Suppressor macrophage treated with lipopolysaccharide for 4 hours (primary cell): Measurements from ENCODE around the gene HOXC10.
A peak's percentile ranks its signal among the peaks of the same experiment; 100 is the strongest.

ENCODE experiments used
- DNase-seq: peaks from one replicate; pipeline ENCODE4 v3.0.0-alpha.2; 2020

The HOXC10 gene

DNA sequence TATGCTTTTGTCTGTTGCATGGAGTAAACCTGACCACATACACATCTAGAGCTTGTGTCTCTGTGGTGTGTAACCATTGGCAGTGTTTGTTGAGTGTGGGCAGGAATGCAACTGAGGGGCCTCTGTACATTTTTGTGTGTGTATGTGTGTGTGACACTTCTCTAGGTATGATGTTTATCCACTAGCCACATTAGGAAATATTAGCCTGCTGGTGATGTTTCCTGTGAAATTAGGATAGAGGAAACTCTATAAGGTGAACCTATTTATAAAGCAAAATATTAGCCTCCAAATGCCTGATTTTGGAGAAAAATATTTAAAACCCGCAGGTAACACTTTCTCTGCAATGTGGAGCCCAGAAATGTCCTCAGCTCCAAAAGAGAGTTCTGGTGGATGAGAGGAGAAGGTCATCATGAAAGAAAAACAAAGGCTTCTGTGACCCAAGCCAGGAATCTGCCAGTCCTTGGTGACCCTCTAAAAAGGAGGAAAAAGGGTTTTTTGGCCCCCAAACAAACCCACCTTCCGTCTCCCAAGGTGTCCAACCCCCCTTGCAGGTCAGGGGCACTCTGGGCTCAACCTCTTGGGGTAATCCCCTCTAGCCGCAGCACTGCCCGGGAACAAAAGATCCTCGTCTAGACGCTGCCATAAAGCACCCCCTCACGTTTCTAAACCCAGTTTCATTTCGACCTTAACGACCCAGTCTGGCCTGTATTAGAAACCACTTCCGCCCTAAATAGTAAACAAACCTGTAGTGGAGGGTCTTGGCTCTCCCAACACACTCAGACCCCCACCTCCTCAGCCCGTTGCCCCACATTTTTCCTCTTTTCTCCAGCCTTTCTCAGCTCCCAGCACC lies 7.1 kb upstream of the HOXC10 start:
- DNase-seq, result no peak

DNA sequence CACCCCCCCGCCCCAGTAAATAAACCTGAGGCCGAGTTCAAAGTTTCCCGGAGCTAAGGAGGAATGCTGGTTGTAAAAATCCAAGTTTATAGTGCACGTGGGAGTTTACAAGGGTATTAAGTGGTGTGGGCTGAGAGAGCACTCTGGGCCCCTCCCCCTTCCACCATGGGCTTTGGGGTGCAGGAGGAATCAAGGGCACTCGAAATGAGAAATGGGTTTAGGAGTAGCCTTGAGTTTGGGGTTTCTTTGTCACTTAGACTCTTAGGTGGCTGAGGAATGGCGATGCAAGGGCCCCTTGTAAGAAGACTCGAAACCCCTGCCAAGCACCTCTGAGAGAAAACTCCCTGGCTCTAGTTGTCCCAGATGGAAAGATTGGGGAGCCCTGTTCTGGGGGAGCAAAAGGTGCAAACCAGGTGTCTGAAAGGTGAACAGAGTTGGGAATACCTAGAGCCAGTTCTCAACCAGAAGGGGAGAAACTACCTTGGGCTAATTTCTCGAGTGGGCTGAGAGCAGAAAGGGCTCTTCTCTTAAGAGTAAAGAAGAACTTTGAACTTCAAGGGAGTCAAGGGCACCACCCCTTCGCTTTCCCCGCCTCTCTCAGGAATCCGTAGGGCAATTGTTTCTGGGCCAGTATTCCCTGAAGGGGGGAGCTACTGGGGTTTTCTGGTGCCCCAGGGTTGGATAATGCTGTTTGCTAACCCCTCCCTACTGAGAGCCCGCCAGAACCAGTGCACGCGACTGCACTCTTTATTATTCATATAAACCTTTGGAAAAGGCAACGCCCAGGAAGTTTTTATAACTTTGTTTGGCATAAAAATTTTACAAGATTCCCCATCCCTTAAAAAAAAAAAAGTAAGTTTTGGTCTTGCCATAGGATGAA lies 6.2 kb upstream of the HOXC10 start:
- no peak for DNase-seq

DNA sequence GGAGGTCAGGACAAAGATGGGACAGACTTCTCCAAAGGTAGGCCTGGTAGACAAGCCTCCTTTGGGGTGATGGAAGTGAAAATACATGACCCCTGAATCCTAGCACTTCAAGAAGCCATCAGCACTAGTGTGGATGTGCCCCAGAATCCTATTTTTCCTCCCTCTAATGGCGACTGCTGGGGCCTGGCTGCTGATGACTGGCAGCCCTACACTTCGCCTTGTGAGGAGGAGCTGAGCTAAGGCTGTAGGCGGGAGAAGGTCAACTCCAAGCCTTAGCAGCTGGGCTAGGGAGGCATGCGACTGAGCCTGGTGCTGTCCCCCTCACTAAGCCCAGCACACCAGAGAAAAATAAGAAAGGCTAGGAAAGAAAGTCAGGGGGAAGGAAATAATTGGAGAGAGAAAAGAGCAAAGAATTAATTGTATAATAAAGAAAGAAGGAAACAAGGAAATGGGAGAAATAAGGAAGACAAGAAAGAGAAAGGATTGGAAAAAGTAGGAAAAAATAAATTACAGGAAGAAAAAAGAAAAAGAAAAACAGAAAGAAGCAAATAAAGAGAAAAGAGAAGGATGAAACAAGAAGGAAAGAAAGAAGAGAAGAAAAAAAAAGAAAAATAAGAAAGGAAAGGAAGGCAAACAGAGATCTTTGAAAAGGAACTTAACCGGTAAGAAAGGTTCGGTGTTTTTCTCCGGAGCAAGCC lies 4.7 kb upstream of the HOXC10 start:
- no peak for DNase-seq

DNA sequence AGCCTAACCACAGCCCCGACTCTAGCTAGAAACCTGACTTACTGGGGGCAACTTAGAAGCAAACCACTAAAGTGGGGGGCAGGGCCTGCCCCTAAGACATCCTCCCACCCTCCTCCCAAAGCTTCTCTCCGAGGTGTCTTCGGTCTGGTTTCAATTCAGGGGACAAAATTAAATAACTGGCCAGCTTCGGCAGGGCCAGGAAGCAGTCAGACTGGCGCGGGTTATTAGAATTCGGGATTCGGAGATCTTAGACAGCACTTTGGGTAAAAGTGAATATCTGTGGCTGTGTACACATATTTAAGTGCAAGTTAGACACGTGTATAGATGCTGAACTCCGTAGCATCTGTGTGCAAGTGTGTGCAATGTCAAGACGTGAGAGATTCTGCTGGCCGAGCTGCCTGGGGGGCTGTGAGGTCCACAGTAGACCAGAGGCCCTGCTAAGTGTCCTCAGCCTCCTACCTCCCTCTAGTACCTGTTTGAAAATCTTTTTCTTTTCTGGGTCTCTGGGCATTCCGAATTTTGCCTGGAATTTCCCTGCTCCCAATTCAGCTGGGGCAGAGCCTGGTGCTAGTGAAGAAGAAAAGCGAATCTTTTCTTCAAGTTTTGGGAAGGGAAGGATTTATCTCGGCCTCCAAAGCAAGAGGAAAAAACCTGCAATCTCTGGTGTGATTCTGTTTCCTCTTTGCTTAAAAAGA lies 4.0 kb upstream of the HOXC10 start:
- DNase-seq, result no peak

DNA sequence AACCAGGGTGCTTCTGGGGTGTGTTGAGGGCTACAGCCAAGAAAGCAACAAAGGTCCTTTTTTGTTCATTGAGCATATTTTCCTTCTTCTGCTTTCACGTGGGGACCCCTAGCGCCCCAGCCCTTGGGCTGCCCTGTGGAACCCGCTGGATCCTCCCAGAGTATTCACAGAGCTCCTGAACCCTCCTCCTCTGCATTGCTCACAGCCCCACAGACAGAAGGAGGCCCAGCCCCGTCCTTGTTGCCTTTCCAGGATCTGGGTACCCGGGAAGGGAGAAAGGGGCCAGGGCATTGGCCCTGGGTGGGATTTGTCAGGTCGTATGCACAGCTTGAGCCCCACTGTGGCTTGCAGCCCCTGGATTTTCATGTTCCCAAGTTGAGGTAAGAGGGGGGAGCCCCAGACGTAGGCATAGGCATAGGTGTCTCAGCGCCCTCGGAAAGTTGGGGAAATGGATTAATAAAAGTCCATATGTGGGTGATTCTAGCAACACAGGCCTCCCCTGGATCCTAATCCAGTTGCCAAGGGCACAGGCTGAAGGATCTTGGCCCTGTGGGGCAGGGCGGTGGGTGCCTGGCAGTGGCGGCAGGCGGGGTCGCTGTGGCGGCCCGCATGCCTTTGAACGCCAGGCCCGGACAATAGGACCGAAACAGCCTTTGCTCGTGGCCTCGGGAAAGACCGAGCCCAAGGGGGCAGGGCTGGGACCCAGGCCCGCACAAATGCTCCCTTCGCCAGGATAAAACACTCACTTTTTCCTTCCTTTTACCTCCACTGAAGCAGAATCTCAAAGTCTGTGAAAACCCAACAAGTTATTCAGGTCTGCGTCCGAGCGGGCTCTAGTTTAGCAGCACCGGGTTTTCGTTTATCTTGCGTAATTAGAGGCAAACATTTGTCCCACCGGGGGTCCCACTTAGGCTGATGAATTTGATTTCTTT lies 3.0 kb upstream of the HOXC10 start:
- DNase-seq, result no peak

DNA sequence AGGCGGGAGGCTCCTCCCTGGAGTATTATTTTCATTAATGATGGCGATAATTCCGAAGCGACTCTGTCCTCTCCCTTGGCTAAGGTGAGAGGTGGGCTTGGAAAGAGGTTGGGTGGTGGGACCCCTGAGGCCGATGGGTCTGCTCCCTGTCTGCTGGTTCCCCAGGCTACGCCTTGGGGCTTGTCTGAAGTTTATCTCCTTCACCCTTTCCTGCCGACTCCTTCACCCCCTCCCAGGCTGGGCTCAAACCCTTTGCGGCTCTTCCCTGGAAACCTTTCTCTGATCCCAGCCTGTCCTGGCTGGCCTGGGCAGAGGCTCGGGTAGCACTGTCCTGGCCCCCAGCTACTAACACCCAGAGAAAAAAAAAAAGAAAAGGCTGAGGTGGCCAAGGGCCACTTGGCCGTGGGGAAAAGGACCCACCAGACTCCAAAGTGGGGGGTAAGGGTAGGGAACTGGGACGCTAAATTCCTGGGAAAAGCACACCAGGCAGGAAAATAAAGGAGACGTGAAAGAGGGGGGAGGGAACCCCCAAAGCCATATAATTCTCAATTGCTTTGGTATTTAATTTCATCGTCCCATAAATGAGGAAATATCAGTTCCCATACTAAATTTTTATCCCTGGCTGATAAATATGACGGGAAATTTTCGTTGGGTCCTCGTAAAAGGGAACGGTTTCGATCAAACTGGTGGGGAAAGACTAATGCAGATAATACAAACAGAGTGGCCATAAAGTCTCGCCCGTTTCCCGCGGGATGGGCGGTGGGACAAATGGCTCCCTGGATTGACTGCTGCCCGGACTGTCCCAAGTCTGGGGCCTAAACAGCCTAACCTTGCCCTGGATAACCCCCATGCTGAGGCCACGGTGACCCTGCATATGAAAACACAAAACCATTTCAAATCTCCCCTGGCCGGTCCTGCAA lies 2.0 kb upstream of the HOXC10 start:
- no peak for DNase-seq

DNA sequence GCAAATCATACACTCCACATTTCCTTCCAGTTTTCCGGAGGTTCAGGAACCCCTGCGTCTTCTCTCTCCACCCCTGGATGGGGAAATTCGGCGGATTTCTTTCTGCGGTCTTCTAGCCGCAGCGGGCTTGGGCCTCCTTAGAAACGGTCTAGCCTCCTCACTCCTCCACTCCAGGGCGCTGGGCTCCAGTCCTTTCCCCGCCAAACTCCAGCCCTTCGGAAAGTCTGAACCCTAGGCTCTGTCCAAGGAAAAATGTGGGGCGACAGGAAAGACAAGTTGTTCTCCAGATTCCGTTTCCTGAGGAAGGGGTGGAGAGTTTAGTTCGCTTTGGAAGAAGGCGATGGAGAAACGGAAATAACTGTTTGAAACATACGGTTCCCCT lies 1.4 kb upstream of the HOXC10 start:
- no peak for DNase-seq

DNA sequence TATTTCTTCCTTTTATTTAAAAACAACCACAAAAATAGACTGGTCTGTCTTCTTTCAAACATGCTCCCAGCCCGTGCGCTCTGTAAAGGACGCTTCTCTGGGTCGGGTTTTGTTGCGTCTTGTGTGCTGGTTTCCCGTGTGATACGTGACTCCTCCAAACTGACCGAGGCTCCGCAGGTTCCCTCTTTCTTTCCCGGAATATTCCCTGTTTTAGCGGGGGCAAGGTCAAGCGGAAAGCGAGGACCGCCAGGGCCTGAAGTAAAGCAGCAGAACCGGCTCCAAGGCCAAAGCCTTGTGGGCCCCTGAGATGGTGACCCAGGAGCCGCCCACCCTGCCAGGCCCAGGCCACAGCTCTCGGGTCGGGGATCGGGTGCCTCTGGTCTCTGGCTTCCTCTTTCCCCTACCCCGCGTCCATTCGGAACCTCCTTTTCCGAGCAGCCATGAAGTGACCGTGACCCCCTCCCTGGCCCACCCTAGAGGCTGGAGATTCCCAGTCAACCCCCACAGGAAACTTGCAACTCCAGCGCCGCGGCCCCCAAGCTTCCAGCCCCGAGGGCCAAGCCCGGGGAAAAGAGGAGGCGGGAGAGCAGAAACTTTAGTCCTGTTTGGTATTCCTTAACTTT lies 885 bp upstream of the HOXC10 start:
- DNase-seq, result no peak

DNA sequence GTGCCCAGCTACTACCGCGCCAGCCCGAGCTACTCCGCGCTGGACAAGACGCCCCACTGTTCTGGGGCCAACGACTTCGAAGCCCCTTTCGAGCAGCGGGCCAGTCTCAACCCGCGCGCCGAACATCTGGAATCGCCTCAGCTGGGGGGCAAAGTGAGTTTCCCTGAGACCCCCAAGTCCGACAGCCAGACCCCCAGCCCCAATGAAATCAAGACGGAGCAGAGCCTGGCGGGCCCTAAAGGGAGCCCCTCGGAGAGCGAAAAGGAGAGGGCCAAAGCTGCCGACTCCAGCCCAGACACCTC lies 697 bp downstream of the HOXC10 start:
- DNase-seq, result no peak

DNA sequence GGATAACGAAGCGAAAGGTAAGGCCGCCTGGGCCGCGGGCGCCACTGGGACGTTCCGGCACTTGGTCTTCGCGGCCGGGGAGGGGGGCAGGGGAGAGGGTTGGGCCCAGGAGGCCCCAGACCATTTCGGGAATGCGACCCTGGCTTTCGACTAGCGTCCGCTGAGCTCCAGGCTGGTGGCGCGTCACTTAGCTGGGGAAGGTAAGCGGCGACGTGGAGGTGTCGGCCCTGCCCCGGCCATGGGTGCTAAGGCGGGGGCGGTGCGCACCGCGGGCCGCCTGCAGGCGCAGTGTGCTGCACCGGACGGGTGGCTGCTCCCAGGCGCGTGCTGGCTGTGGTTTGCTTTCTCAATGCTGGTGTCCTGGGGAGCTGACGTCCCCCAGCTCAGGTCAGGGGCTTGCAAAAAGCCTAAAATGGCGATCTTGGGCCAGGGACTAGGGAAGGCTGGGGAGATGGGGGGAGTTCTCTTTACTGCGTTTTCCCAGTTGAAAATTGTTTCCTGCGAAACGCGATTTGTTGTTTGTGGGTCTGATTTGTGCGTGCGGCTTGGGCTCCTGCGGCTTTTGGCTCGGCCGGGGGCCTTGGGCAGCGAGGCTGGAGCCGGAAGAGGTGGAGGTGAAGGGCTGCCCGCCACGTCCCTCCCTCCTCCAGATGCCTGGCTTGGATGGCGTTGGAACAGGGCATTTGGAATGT lies 1.2 kb downstream of the HOXC10 start:
- no peak for DNase-seq

DNA sequence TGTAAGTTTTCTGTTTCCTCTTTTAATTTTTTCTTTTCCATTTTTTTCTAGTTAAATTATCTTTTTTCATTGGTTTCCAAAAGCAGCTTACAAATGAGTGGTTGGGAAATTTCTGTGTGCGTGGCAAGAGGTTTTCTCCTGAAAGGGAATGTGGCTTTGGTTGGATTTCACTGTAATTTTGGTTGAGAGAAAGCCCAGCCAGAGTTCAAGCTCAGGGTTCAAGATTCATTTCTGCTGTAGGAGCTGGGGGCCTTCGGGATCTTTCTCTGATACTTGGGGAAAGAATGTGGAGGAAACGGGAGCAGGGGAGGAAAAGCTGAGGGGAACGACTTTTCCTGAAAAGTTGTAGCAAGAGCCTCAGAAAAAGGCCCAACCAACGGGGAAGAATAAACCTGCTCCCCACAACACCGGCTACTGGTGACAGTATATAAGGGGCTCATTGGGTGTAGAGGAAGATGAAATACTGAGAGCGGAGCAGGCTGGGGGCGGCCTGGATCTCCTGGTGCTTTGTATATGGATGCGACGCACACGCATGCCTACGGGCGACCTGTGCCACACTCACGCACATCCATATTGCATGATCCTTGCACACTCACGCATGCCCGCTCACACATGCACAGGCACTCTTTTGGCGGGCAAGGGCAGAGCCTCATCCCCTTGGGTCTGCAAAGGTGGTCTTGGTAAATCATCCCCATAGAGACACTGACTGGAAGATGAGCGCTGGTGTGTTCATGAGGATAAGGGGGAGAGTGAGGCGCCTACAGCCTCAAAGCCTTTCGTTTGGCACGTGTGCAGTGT lies 1.9 kb downstream of the HOXC10 start:
- no peak for DNase-seq

DNA sequence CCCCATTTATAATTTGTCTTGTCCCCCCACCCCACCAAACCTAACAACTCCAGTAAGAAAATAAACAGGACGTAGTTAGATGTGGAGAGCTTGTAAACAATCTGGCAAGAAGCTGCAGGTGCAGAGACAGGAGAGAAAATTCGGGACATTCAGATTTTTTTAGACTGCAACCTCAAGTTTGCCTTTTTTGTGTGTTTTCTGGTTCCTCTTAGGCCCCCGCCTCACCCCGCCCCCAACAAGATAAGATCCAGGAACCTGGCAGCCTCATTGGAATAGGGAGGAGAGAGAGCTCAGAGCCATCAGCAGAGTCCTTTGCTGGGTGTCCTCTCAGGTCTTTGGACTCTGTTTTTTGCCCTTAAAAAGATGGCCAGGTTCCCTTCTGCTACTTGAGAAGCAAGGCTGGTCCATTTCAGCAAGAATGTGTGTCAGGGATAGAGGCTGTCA lies 2.9 kb downstream of the HOXC10 start:
- no peak for DNase-seq

DNA sequence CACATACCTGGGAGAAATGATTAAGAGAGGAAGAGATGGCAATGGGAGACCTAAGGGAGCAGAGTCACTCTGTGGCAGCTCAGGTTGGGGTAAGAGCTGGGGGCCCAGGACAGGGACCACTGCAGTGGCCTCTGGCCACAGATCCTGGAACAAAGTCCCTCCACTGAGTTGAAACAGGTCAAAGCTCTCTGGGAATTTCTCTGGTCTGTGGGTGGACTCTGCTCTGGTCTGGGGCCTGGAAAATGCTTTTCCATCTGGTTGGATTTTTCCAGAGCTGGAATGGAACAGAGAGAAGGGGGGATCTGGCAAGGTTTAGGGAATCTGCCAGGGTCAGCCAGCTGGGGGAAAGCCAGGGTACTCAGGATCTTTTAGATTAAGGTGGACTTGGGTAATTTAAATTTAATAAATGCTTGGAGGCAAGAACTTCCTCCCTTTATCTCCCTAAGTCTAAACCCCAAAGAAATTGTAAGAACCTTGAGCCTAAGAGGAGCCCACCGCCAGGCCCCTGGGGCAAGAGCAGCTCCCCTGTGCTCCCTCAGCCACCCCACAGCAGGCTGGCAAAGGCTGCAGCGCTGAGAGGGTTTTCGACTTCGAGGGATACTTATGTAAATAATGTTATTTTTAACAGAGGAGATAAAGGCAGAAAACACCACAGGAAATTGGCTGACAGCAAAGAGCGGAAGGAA lies 3.7 kb downstream of the HOXC10 start:
- no peak for DNase-seq

DNA sequence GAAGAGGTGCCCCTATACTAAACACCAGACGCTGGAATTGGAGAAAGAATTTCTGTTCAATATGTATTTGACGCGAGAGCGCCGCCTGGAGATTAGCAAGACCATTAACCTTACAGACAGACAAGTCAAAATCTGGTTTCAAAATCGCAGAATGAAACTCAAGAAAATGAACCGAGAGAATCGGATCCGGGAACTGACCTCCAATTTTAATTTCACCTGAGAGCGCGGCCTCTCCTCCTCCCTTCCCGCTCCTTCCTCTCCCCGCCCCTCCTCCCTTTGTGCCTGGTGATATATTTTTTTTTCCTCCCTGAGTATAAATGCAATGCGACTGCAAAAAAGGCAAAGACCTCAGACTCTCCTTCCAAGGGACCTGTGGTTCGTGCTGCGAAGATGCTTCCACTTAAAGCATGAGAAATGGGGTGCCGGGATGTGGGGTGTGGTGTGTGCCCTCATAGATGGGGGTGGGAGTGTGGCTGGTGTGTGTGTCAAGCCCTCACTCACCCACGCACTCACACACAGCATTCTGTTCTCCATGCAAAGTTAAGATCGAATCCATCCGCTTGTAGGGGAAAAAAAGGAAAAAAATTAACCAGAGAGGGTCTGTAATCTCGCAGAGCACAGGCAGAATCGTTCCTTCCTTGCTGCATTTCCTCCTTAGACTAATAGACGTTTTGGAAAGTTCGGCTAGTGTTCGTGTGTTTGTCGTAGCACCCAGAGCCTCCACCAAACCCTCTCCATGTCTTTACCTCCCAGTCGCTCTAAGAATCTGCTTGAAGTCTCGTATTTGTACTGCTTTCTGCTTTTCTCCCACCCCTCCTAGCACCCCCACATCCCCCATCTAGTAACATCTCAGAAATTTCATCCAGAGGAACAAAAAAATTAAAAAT lies 4.5 kb downstream of the HOXC10 start:
- peak; percentile 59 for DNase-seq

DNA sequence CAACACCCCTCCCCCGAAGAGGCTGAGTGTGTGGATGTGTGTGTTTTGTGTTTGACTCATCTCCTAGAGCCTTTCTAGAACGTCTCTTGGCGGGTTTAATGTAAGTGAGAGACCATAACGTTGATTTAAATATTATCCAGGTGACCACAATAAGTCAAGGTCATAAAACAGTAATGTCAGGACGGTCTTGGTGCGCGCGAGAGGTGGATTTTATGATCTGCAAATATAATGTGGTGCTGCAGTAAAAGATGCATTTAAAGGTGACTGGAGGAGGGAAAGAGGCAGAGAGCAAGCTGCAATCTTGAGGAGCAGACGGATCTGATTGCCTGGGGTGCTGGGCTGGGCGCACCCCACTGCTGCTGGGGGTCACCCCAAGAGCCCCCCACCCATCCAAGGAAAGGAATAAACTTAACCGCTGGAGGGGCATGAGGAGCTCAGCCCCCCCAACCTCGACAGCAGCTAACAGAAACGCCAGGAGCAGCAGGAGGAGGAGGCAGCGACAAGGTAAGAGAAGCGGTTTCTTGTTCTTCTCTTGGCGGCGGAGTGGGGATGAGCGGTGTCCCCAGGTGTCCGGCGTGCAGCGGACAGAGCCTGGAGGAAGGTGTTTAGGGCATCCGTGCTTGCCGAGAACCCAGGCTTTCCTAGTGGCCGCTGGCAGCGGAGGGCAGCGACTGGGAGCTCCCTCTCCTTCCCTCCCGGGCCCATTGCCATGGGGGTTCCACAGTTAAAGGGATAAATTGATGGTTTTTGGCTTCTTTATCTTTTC lies 5.5 kb downstream of the HOXC10 start:
- DNase-seq, result no peak

DNA sequence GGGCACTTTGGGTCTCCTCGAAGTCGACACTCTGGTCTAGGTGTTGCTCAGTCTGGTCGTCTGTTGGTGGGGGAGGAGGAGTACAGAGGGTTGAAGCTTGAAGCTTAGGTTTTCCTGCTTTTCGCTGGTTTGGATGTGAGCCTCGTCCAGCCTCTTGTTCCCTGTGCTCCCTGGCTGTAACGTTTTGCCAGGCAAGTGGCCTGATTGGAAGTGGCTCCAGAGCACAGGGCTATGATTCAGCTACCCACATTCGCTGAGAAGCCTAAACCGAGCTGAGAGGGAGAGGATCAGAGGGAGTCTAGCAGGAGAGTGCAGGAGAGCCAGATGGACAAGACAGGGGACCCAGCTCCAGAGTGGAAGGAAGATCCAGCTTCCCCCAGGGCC lies 6.1 kb downstream of the HOXC10 start:
- no peak for DNase-seq
